HCT116 (cell line): ENCODE data around the gene AP1G1. TPM values are rescaled to one million over a fixed set of nuclear protein-coding genes. Genes with fewer than 3 reads are reported as not detected.

Experiments used
- ATAC-seq: fragments of 200-7000 bp; cut with Tn5 transposase; 2 replicates; pipeline ENCODE4 v1.9.1; 2020; ENCODE audit warnings: mild to moderate bottlenecking, moderate library complexity
- BruUV-seq: library from RNA; stranded (reverse); fragments of 400-500 nt; replicated peaks from 2 replicates; lab custom pipeline; 2021; lab: Mats Ljungman, UMichigan
- CTCF ChIA-PET: fragments of 300-600 bp; sonication (Branson Sonifier 250); formaldehyde crosslinking; loops from one replicate; lab custom pipeline; 2021; ENCODE audit warnings: antibody characterized with exemption; lab: Charles Lee
- POLR2A ChIA-PET: fragments of 300-600, 350-600 bp; sonication (Branson Sonifier 250); formaldehyde crosslinking; loops from one replicate; lab custom pipeline; 2021; ENCODE audit warnings: antibody characterized with exemption; lab: Charles Lee
- RAD21 ChIA-PET, 2 experiments: fragments of 300-600 bp; sonication (Branson Sonifier 250); formaldehyde crosslinking; loops; one replicate each; lab custom pipeline; 2023; ENCODE audit warnings: low total read pairs in 2 of 2; ENCODE audit not compliant: uncharacterized antibody in 2 of 2, unreplicated experiment in 2 of 2, low non-redundant PET in 1 of 2; lab: Charles Lee
- DNase-seq: peaks from one replicate; pipeline ENCODE4 v3.0.0-alpha.2; 2010; ENCODE audit warnings: low read depth, low spot score
- H2AFZ ChIP-seq: fragments of 200-600 bp; shearing (Covaris generic), sonication (generic); 2 replicates; pipeline ENCODE4 v1.6.1; 2017; ENCODE audit warnings: low read depth, mixed run types, mixed read lengths, antibody characterized with exemption, low read length; ENCODE audit not compliant: poor library complexity, severe bottlenecking
- H3K27ac ChIP-seq: 2 replicates; pipeline ENCODE4 v1.5.1; 2012; ENCODE audit warnings: low read depth, low read length
- H3K27me3 ChIP-seq: fragments of 200-600 bp; sonication (generic); 2 replicates; pipeline ENCODE4 v1.6.1; 2016; ENCODE audit warnings: mixed run types, low read length, mixed read lengths; ENCODE audit not compliant: insufficient read depth
- H3K36me3 ChIP-seq, 2 experiments: fragments of 200-500 bp in 1 of 2; fragments of 200-600 bp in 1 of 2; sonication (Bioruptor generic) in 1 of 2; sonication (generic) in 1 of 2; 2 replicates each; pipeline versions ENCODE4 v1.5.1 to v1.6.1; 2014 to 2016; ENCODE audit warnings: low read length in 2 of 2, inconsistent platforms in 1 of 2, mixed read lengths in 1 of 2, mixed run types in 1 of 2; ENCODE audit not compliant: insufficient read depth in 2 of 2, control insufficient read depth in 1 of 2
- H3K4me1 ChIP-seq, 2 experiments: fragments of 200-600 bp in 1 of 2; sonication (generic) in 1 of 2; 2 replicates each; pipeline versions ENCODE4 v1.5.1 to v1.6.1; 2012 to 2017; ENCODE audit warnings: low read length in 2 of 2, inconsistent platforms in 1 of 2, mild to moderate bottlenecking in 1 of 2, mixed read lengths in 1 of 2, mixed run types in 1 of 2, moderate library complexity in 1 of 2; ENCODE audit not compliant: insufficient read depth in 2 of 2, control insufficient read depth in 1 of 2
- H3K4me2 ChIP-seq: fragments of 200-600 bp; sonication (generic); 2 replicates; pipeline ENCODE4 v1.6.1; 2017; ENCODE audit warnings: mixed run types, low read length, mixed read lengths
- H3K4me3 ChIP-seq, 2 experiments: fragments of 200-600 bp in 1 of 2; sonication (generic) in 1 of 2; replicated peaks in 1 of 2; 2 replicates each; pipeline ENCODE4 v1.5.1; 2011 to 2016; ENCODE audit warnings: low read length in 2 of 2, control low read depth in 1 of 2, low read depth in 1 of 2, mild to moderate bottlenecking in 1 of 2, mixed read lengths in 1 of 2, mixed run types in 1 of 2
- H3K79me2 ChIP-seq: fragments of 200-600 bp; sonication (generic); 2 replicates; pipeline ENCODE4 v1.6.1; 2017; ENCODE audit warnings: mild to moderate bottlenecking, mixed run types, low read length, moderate library complexity, mixed read lengths; ENCODE audit not compliant: insufficient read depth
- H3K9ac ChIP-seq: fragments of 200-600 bp; sonication (generic); 2 replicates; pipeline ENCODE4 v1.6.1; 2016; ENCODE audit warnings: low read length, mixed read lengths
- H3K9me2 ChIP-seq: fragments of 200-600 bp; sonication (generic), shearing (Covaris generic); 2 replicates; pipeline ENCODE4 v1.6.1; 2017; ENCODE audit warnings: mixed run types, mild to moderate bottlenecking, moderate library complexity; ENCODE audit not compliant: insufficient read depth
- H3K9me3 ChIP-seq, 2 experiments: fragments of 200-500 bp in 1 of 2; fragments of 200-600 bp in 1 of 2; sonication (Bioruptor generic) in 1 of 2; sonication (generic) in 1 of 2; 2 replicates each; pipeline ENCODE4 v1.6.1; 2014 to 2017; ENCODE audit warnings: low read length in 2 of 2, mixed read lengths in 2 of 2, inconsistent platforms in 1 of 2, low read depth in 1 of 2, mild to moderate bottlenecking in 1 of 2, mixed run types in 1 of 2, moderate library complexity in 1 of 2; ENCODE audit not compliant: control insufficient read depth in 1 of 2, insufficient read depth in 1 of 2
- H4K20me1 ChIP-seq: fragments of 200-600 bp; sonication (generic), shearing (Covaris generic); 2 replicates; pipeline ENCODE4 v1.6.1; 2017; ENCODE audit warnings: mixed run types, mild to moderate bottlenecking, moderate library complexity; ENCODE audit not compliant: insufficient read depth
- CBX3 ChIP-seq: IDR thresholded peaks from 2 replicates; pipeline ENCODE4 v1.6.1; 2012; ENCODE audit warnings: low read depth
- EGR1 ChIP-seq: IDR thresholded peaks from 2 replicates; pipeline ENCODE4 v1.6.1; 2012; ENCODE audit warnings: low read depth
- ELF1 ChIP-seq: IDR thresholded peaks from 2 replicates; pipeline ENCODE4 v1.6.1; 2012; ENCODE audit warnings: low read depth, borderline replicate concordance
- FOSL1 ChIP-seq: IDR thresholded peaks from 2 replicates; pipeline ENCODE4 v1.6.1; 2012; ENCODE audit warnings: low read depth
- JUND ChIP-seq: IDR thresholded peaks from 2 replicates; pipeline ENCODE4 v1.6.1; 2012
- POLR2A ChIP-seq: IDR thresholded peaks from 2 replicates; pipeline ENCODE4 v1.7.0; 2011; ENCODE audit warnings: borderline replicate concordance; ENCODE audit not compliant: insufficient read depth, insufficient read length; ENCODE audit errors: extremely low read depth
- SP1 ChIP-seq: IDR thresholded peaks from 2 replicates; pipeline ENCODE4 v1.6.1; 2012; ENCODE audit warnings: low read depth
- YY1 ChIP-seq: IDR thresholded peaks from 2 replicates; pipeline ENCODE4 v1.6.1; 2011; ENCODE audit warnings: low read length, low read depth, moderate library complexity, mild to moderate bottlenecking; ENCODE audit not compliant: insufficient replicate concordance; ENCODE audit errors: extremely low read depth
- ZFX ChIP-seq: fragments of 450-650 bp; IDR thresholded peaks from 2 replicates; pipeline ENCODE4 v1.6.1; 2017
- intact Hi-C: fragments of 100-400 bp; cut with micrococcal nuclease; formaldehyde crosslinking; loops from 2 replicates; pipeline ENCODE4 v1.10.0; 2022
- total RNA-seq: library from RNA; stranded (reverse); gene quantifications from one replicate; pipeline ENCODE4 v1.2.1, GENCODE V29; 2021; ENCODE audit not compliant: unreplicated experiment
- TF ChIP-seq, protein P1 (sequence below), 3 experiments: fragments of 200-600 bp in 1 of 3; sonication (generic) in 1 of 3; IDR thresholded peaks in 2 of 3; conservative IDR thresholded peaks in 1 of 3; 2 replicates each; pipeline ENCODE4 v1.5.1; 2012 to 2017; ENCODE audit warnings: low read depth in 2 of 3, low read length in 2 of 3, antibody characterized with exemption in 1 of 3, borderline replicate concordance in 1 of 3, control low read depth in 1 of 3, mild to moderate bottlenecking in 1 of 3, mixed read lengths in 1 of 3, mixed run types in 1 of 3, moderate library complexity in 1 of 3; ENCODE audit not compliant: insufficient read depth in 1 of 3

Gene AP1G1
- total RNA-seq, 1 experiment from 2014 or later: 70.2 TPM

DNA sequence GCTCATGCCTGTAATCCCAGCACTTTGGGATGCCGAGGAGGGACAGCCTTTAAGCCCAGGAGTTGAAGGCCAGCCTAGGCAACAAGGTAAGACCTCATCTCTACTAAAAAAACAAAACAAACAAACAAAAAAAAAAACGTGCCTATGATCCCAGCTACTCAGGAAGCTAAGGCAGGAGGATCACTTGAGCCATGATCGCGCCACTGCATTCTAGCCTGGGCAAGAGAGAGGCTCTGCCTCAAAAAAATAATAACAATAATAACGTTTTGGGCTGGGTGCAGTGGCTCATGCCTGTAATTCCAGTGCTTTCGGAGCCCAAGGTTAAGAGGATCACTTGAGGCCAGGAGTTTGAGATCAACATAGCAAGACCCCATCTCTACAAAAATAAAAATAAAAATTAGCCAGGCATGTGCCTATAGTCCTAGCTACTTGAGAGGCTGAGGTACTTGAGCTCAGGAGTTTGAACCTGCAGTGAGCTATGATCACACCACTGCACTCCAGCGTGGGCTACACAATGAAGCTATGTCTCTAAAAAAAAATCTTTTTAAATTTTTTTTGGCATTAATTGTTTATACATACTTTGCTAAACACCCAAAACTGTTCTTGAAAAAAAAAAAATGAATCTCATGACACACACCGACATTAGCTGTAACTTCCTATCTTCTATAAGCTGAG, 87.4 kb downstream of the AP1G1 start:
- H3K36me3 ChIP-seq: no peaks in the 10 kb centered on the region
- H3K9me2 ChIP-seq: no peaks in the 10 kb centered on the region
- CTCF ChIA-PET: no interaction called here
- TF ChIP-seq, protein P1, sequence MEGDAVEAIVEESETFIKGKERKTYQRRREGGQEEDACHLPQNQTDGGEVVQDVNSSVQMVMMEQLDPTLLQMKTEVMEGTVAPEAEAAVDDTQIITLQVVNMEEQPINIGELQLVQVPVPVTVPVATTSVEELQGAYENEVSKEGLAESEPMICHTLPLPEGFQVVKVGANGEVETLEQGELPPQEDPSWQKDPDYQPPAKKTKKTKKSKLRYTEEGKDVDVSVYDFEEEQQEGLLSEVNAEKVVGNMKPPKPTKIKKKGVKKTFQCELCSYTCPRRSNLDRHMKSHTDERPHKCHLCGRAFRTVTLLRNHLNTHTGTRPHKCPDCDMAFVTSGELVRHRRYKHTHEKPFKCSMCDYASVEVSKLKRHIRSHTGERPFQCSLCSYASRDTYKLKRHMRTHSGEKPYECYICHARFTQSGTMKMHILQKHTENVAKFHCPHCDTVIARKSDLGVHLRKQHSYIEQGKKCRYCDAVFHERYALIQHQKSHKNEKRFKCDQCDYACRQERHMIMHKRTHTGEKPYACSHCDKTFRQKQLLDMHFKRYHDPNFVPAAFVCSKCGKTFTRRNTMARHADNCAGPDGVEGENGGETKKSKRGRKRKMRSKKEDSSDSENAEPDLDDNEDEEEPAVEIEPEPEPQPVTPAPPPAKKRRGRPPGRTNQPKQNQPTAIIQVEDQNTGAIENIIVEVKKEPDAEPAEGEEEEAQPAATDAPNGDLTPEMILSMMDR (IDR thresholded peaks at IDR 0.05 in 2 of 3, conservative IDR thresholded peaks at IDR 0.05 in 1 of 3; ENCODE audit: borderline replicate concordance in 1 of 3, insufficient read depth in 1 of 3, low read depth in 2 of 3, low read length in 2 of 3): no peak
- TF ChIP-seq FOSL1: no peak
- TF ChIP-seq EGR1: no peak
- TF ChIP-seq ZFX: no peak
- no peak for TF ChIP-seq ELF1
- TF ChIP-seq POLR2A: no peak
- TF ChIP-seq JUND: no peak
- no peak for TF ChIP-seq CBX3
- no peak for TF ChIP-seq SP1
- TF ChIP-seq YY1: no peak
- no peak overlapping the region for H3K4me2 ChIP-seq
- H2AFZ ChIP-seq: no peak overlapping the region
- no peak overlapping the region for H3K9ac ChIP-seq
- H3K4me1 ChIP-seq: peaks cover 10 to 19% of the 10 kb centered on the region in 2 experiments; a peak in 3 of 4 replicates
- no peak overlapping the region for H3K4me3 ChIP-seq
- no peak for ATAC-seq
- intact Hi-C loops: no loop called here
- H3K79me2 ChIP-seq: peaks cover 14% of the 10 kb centered on the region
- H3K9me3 ChIP-seq: no peaks in the 10 kb centered on the region
- BruUV-seq: no TSS peak
- POLR2A ChIA-PET: no interaction called here
- H3K27me3 ChIP-seq: no peaks in the 10 kb centered on the region
- H3K27ac ChIP-seq: no peak overlapping the region
- RAD21 ChIA-PET: no interaction called here
- H4K20me1 ChIP-seq: no peaks in the 10 kb centered on the region
- DNase-seq: no peak
